Loucy (cell line): ENCODE measurements around the gene ALDH7A1.

Experiments used
- H2AFZ ChIP-seq: fragments of 200-600 bp; sonication (generic); 2 replicates; pipeline ENCODE4 v1.6.0; 2016; ENCODE audit warnings: antibody characterized with exemption, mild to moderate bottlenecking, low read length, moderate library complexity
- H3F3A ChIP-seq: fragments of 200-600 bp; 2 replicates; pipeline ENCODE4 v1.6.0; 2016; ENCODE audit warnings: antibody characterized with exemption, low read depth, mild to moderate bottlenecking
- H3K27me3 ChIP-seq: fragments of 200-600 bp; sonication (generic); 2 replicates; pipeline ENCODE4 v1.6.1; 2014; ENCODE audit warnings: low read length, mild to moderate bottlenecking; ENCODE audit not compliant: insufficient read depth, poor library complexity, severe bottlenecking
- H3K36me3 ChIP-seq: fragments of 200-600 bp; sonication (generic); 2 replicates; pipeline ENCODE4 v1.6.1; 2016; ENCODE audit warnings: low read length; ENCODE audit not compliant: insufficient read depth
- H3K4me1 ChIP-seq: fragments of 200-600 bp; sonication (generic); 2 replicates; pipeline ENCODE4 v1.5.1; 2014; ENCODE audit warnings: low read length, mild to moderate bottlenecking; ENCODE audit not compliant: insufficient read depth, poor library complexity, severe bottlenecking
- H3K4me2 ChIP-seq: fragments of 200-600 bp; sonication (generic); 2 replicates; pipeline ENCODE4 v1.6.0; 2014; ENCODE audit warnings: antibody characterized with exemption, low read length, low read depth, mild to moderate bottlenecking; ENCODE audit not compliant: poor library complexity, severe bottlenecking
- H3K4me3 ChIP-seq: fragments of 200-600 bp; sonication (generic); 2 replicates; pipeline ENCODE4 v1.5.1; 2014; ENCODE audit warnings: low read length, mild to moderate bottlenecking, mixed read lengths; ENCODE audit not compliant: poor library complexity, severe bottlenecking
- H3K79me2 ChIP-seq: fragments of 200-600 bp; sonication (generic); 2 replicates; pipeline ENCODE4 v1.6.1; 2014; ENCODE audit warnings: low read length; ENCODE audit not compliant: insufficient read depth
- H3K9ac ChIP-seq: fragments of 200-600 bp; sonication (generic); 2 replicates; pipeline ENCODE4 v1.6.0; 2014; ENCODE audit warnings: mild to moderate bottlenecking, low read depth, low read length, moderate library complexity; ENCODE audit not compliant: poor library complexity, severe bottlenecking
- H3K9me2 ChIP-seq: fragments of 200-600 bp; sonication (generic); replicated peaks from 2 replicates; pipeline ENCODE4 v1.6.1; 2016; ENCODE audit warnings: low read depth, low read length, mixed read lengths
- H3K9me3 ChIP-seq: fragments of 200-600 bp; sonication (generic); 2 replicates; pipeline ENCODE4 v1.6.1; 2014; ENCODE audit warnings: mild to moderate bottlenecking, antibody characterized with exemption, low read length, low read depth; ENCODE audit not compliant: insufficient read depth
- H4K20me1 ChIP-seq: fragments of 200-600 bp; sonication (generic); 2 replicates; pipeline ENCODE4 v1.6.0; 2014; ENCODE audit warnings: antibody characterized with exemption, low read length, mild to moderate bottlenecking; ENCODE audit not compliant: insufficient read depth, poor library complexity, severe bottlenecking
- EZH2phosphoT487 ChIP-seq: fragments of 200-600 bp; IDR thresholded peaks from 2 replicates; pipeline ENCODE4 v1.6.1; 2018; ENCODE audit warnings: antibody characterized with exemption, mild to moderate bottlenecking, moderate library complexity, borderline replicate concordance
- TF ChIP-seq, protein P1 (sequence below): fragments of 200-600 bp; sonication (generic); conservative IDR thresholded peaks from 2 replicates; pipeline ENCODE4 v1.5.1; 2014; ENCODE audit warnings: mild to moderate bottlenecking, antibody characterized with exemption, low read length

Gene ALDH7A1

DNA sequence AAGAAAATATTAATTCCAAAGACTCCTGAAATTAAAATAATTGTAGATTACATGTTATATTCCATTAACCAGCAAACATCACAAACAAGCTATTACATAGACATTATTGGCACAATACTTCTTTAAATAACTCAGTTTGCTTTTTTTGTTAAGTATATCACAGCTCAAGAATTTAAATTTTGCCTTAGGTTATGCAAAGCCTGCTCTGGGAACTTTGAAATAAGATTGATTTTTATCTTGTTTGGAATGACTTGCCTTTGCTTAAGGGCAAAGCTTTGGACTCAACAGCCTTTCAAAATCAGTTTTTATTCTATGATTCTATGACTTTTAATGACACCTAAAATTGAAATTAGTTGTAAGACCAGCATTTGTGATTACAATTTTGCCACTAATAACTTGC is 78.2 kb downstream of the ALDH7A1 start:
- no peaks in the 10 kb centered on the region for H3K9me3 ChIP-seq
- H3K4me1 ChIP-seq, result no peaks in the 10 kb centered on the region
- H3K79me2 ChIP-seq, result no peaks in the 10 kb centered on the region
- no peak overlapping the region for H3K9ac ChIP-seq
- H3K4me3 ChIP-seq, result no peak overlapping the region
- no peaks in the 10 kb centered on the region for H4K20me1 ChIP-seq
- H2AFZ ChIP-seq, result no peak overlapping the region
- H3K9me2 ChIP-seq, result no peaks in the 10 kb centered on the region
- TF ChIP-seq, protein P1, sequence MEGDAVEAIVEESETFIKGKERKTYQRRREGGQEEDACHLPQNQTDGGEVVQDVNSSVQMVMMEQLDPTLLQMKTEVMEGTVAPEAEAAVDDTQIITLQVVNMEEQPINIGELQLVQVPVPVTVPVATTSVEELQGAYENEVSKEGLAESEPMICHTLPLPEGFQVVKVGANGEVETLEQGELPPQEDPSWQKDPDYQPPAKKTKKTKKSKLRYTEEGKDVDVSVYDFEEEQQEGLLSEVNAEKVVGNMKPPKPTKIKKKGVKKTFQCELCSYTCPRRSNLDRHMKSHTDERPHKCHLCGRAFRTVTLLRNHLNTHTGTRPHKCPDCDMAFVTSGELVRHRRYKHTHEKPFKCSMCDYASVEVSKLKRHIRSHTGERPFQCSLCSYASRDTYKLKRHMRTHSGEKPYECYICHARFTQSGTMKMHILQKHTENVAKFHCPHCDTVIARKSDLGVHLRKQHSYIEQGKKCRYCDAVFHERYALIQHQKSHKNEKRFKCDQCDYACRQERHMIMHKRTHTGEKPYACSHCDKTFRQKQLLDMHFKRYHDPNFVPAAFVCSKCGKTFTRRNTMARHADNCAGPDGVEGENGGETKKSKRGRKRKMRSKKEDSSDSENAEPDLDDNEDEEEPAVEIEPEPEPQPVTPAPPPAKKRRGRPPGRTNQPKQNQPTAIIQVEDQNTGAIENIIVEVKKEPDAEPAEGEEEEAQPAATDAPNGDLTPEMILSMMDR, result no peak
- no peak for TF ChIP-seq EZH2phosphoT487
- no peak overlapping the region for H3K4me2 ChIP-seq
- H3K27me3 ChIP-seq, result no peaks in the 10 kb centered on the region
- no peaks in the 10 kb centered on the region for H3K36me3 ChIP-seq
- no peaks in the 10 kb centered on the region for H3F3A ChIP-seq

DNA sequence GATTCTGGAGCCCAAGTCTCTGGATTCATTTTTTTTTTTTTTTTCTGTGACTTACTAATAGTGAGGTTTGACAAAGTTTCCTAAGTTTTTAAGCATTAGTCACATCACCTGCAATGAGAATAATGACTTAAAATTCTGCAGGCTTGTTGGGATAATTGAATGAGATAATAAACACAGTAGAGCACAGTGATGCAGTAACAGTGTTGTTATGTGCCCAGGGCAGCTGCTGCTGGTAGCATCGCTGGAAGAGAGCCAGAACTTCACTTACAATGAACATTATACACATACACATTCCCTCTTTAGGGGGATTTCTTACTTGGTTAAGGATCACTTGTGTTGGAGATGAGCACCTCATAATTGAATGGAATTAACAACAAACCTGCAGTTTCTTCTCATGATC is 78.9 kb downstream of the ALDH7A1 start:
- TF ChIP-seq, protein P1, result no peak
- TF ChIP-seq EZH2phosphoT487, result no peak
- H2AFZ ChIP-seq, result no peak overlapping the region
- no peaks in the 10 kb centered on the region for H3K9me3 ChIP-seq
- H3K4me2 ChIP-seq, result no peak overlapping the region
- H3K79me2 ChIP-seq, result no peaks in the 10 kb centered on the region
- no peaks in the 10 kb centered on the region for H3K9me2 ChIP-seq
- no peak overlapping the region for H3K4me3 ChIP-seq
- H3K9ac ChIP-seq, result no peak overlapping the region
- H3K27me3 ChIP-seq, result no peaks in the 10 kb centered on the region
- H3K36me3 ChIP-seq, result no peaks in the 10 kb centered on the region
- no peaks in the 10 kb centered on the region for H4K20me1 ChIP-seq
- no peaks in the 10 kb centered on the region for H3K4me1 ChIP-seq
- H3F3A ChIP-seq, result no peaks in the 10 kb centered on the region

DNA sequence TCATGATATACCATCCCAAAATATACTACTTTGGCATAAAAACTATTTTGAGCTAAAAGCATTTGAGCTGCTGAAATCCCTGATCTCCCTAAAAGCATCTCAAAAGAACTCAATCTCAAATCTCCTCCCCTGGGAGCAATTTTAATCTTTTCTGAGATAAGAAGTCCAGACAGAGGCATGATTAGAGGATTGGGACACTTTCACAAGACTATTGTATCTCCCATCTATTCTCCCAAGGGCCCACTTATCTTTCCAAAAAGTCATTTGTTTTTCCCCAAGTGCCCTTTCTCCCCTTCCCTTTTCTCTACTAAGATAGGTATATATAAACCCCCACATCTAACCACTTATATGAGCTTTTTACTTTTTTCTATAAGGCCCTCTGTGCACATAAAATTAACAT is 79.7 kb downstream of the ALDH7A1 start:
- H3F3A ChIP-seq, result no peaks in the 10 kb centered on the region
- TF ChIP-seq EZH2phosphoT487, result no peak
- TF ChIP-seq, protein P1, result no peak
- H3K36me3 ChIP-seq, result no peaks in the 10 kb centered on the region
- H3K4me1 ChIP-seq, result no peaks in the 10 kb centered on the region
- no peaks in the 10 kb centered on the region for H3K27me3 ChIP-seq
- no peaks in the 10 kb centered on the region for H3K9me3 ChIP-seq
- no peak overlapping the region for H3K4me2 ChIP-seq
- H3K9me2 ChIP-seq, result no peaks in the 10 kb centered on the region
- H3K9ac ChIP-seq, result no peak overlapping the region
- H2AFZ ChIP-seq, result no peak overlapping the region
- H3K4me3 ChIP-seq, result no peak overlapping the region
- no peaks in the 10 kb centered on the region for H3K79me2 ChIP-seq
- H4K20me1 ChIP-seq, result no peaks in the 10 kb centered on the region
